ENCODE measurements around the gene SMAD3. TPM values are rescaled to one million over a fixed set of nuclear protein-coding genes. Genes with fewer than 3 reads are reported as not detected.

SMAD3 gene
- total RNA-seq, 1 donor from 2014 or later = 89.3 TPM

GRCh38 chr15:67132276-67132675 lies 66.9 kb downstream of the SMAD3 start:
- Histone ChIP-seq H3K36me3 (no peaks in the 10 kb centered on the region), H3K4me1 (peaks cover 9 to 55% of the 10 kb centered on the region in 2 donors), H3K4me3 (no peak overlapping the region), H3K27me3 (no peaks in the 10 kb centered on the region), H3K9me3 (no peaks in the 10 kb centered on the region), H3K27ac (no peak overlapping the region)
- DNase-seq (ENCODE audit: low spot score in 2 of 2) = no peak
- intact Hi-C loops (cut with DNase I) = no loop called here
- TF ChIP-seq CTCF (IDR thresholded peaks at IDR 0.05) = no peak

- no peak for DNase-seq (ENCODE audit: low spot score in 2 of 2)
- H3K27ac ChIP-seq = no peak overlapping the region
- no peaks in the 10 kb centered on the region for H3K27me3 ChIP-seq
- no peaks in the 10 kb centered on the region for H3K9me3 ChIP-seq
- TF ChIP-seq CTCF (IDR thresholded peaks at IDR 0.05) = no peak
- H3K4me1 ChIP-seq = peaks cover 9 to 54% of the 10 kb centered on the region in 2 donors
- intact Hi-C loops (cut with DNase I) = no loop called here
- H3K4me3 ChIP-seq = no peak overlapping the region
- no peaks in the 10 kb centered on the region for H3K36me3 ChIP-seq
Measured at GRCh38 chr15:67133026-67133425, 67.6 kb downstream of the SMAD3 start.

- Histone ChIP-seq H3K27ac (peak overlapping the region; percentile 70 to 82), H3K36me3 (no peaks in the 10 kb centered on the region), H3K9me3 (no peaks in the 10 kb centered on the region), H3K27me3 (no peaks in the 10 kb centered on the region), H3K4me3 (no peak overlapping the region), H3K4me1 (peaks cover 9 to 57% of the 10 kb centered on the region in 2 donors)
- no peak for DNase-seq (ENCODE audit: low spot score in 2 of 2)
- TF ChIP-seq CTCF (IDR thresholded peaks at IDR 0.05) = no peak
- intact Hi-C loops (cut with DNase I) = no loop called here
Measured at GRCh38 chr15:67133738-67134066, 68.3 kb downstream of the SMAD3 start.

GRCh38 chr15:67134067-67134838 lies 68.9 kb downstream of the SMAD3 start:
- no peaks in the 10 kb centered on the region for H3K36me3 ChIP-seq
- intact Hi-C loops (cut with DNase I) = no loop called here
- no peak overlapping the region for H3K4me3 ChIP-seq
- DNase-seq (ENCODE audit: low spot score in 2 of 2) = no peak
- no peaks in the 10 kb centered on the region for H3K27me3 ChIP-seq
- H3K27ac ChIP-seq = peak overlapping the region; percentile 70 to 82
- no peak for TF ChIP-seq CTCF (IDR thresholded peaks at IDR 0.05)
- H3K4me1 ChIP-seq = peaks cover 9 to 63% of the 10 kb centered on the region in 2 donors
- no peaks in the 10 kb centered on the region for H3K9me3 ChIP-seq

- Histone ChIP-seq H3K27ac (peak overlapping the region; percentile 70 to 82), H3K36me3 (no peaks in the 10 kb centered on the region), H3K27me3 (no peaks in the 10 kb centered on the region), H3K9me3 (no peaks in the 10 kb centered on the region), H3K4me1 (peaks cover 9 to 69% of the 10 kb centered on the region in 2 donors), H3K4me3 (no peak overlapping the region)
- intact Hi-C loops (cut with DNase I) = no loop called here
- DNase-seq (ENCODE audit: low spot score in 2 of 2) = peak in 1 of 2 donors; percentile 62
- TF ChIP-seq CTCF (IDR thresholded peaks at IDR 0.05) = no peak
Measured at GRCh38 chr15:67134871-67135492, 69.6 kb downstream of the SMAD3 start.
